ENCODE measurements around the gene USP3.

The USP3 gene

DNA sequence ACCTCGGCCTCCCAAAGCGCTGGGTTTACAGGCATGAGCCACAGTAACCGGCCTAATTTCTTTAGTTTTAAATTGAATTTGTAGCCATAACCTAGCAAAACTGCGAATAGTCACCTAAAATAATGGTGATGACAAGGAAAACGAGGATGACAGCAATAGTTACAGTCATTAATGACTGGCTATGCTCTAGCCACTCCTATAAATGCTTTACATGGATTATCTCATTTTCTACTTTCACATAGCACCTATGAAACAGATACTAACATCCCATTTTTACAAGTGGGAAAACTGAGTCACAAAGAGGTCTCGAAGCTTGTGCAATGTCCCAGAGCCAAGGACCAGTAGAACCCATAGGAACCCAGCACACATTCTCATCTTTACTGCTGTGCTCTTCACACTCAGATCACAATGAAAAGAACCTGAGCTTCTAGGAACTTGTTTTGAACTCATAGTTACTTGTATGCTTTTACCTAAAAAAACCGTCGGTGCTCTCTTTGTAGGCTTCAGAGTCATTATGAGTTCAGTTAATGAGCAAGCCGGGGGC, 132.2 kb downstream of the USP3 start:
- no peak for DNase-seq (ENCODE audit: low read depth)
- no peak overlapping the region for H3K4me3 ChIP-seq (ENCODE audit: low read length)
- TF ChIP-seq, protein P1, sequence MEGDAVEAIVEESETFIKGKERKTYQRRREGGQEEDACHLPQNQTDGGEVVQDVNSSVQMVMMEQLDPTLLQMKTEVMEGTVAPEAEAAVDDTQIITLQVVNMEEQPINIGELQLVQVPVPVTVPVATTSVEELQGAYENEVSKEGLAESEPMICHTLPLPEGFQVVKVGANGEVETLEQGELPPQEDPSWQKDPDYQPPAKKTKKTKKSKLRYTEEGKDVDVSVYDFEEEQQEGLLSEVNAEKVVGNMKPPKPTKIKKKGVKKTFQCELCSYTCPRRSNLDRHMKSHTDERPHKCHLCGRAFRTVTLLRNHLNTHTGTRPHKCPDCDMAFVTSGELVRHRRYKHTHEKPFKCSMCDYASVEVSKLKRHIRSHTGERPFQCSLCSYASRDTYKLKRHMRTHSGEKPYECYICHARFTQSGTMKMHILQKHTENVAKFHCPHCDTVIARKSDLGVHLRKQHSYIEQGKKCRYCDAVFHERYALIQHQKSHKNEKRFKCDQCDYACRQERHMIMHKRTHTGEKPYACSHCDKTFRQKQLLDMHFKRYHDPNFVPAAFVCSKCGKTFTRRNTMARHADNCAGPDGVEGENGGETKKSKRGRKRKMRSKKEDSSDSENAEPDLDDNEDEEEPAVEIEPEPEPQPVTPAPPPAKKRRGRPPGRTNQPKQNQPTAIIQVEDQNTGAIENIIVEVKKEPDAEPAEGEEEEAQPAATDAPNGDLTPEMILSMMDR (conservative IDR thresholded peaks at IDR 0.05; ENCODE audit: low read depth, low read length), result no peak

DNA sequence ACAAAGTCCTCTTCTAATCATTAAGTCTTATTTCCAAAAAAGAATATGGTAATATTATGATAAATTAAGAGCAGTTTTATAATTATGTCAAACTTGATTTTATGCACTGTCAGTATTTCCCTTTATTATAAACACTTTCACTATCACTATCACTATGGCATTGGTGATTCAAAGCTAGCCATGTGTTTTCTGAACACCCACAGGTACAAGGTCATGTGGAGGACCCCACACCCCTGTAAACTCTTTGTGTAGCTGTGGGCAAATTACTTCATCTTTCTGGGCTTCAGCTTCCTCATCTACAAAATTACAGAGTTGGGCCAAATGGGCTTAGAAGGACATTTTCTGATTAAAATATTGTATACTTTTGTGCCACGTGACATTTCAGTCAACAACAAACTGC, 134.4 kb downstream of the USP3 start:
- H3K4me3 ChIP-seq (ENCODE audit: low read length), result no peak overlapping the region
- TF ChIP-seq, protein P1 (conservative IDR thresholded peaks at IDR 0.05; ENCODE audit: low read depth, low read length), result no peak
- DNase-seq (ENCODE audit: low read depth), result no peak

DNA sequence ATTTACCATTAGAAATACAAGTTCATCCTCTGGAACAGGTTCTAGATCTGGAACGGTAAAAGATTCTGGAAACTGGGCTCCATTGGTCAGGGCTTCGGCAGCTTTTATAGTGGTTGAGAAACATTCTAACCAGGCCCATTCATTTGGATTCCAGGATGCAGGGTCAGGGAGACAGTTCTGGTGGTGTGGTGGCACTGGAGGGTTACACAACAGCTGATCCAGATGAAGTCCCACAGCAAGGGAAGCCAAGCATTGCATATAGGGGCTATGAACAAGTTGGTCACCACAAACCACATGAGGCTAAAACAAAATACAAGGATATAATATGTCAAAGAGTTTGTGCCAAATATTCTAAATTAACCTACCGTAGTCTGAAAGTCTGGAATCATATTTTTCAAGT, 135.8 kb downstream of the USP3 start:
- TF ChIP-seq, protein P1 (conservative IDR thresholded peaks at IDR 0.05; ENCODE audit: low read depth, low read length), result no peak
- H3K4me3 ChIP-seq (ENCODE audit: low read length), result no peak overlapping the region
- DNase-seq (ENCODE audit: low read depth), result no peak
